Colonic mucosa (tissue), 4 donors: ENCODE measurements around the gene ZNF74. TPM values are rescaled to one million over a fixed set of nuclear protein-coding genes. Genes with fewer than 3 reads are reported as not detected.

Source experiments
- DNase-seq: peaks from one replicate; pipeline ENCODE4 v3.0.0-alpha.2; 2020
- H3K27ac ChIP-seq: fragments of 200-600 bp; one replicate; pipeline ENCODE4 v1.8.0; 2021
- H3K27me3 ChIP-seq: fragments of 200-600 bp; one replicate; pipeline ENCODE4 v1.8.0; 2021
- H3K36me3 ChIP-seq: fragments of 200-600 bp; one replicate; pipeline ENCODE4 v1.8.0; 2021
- H3K4me1 ChIP-seq: fragments of 200-600 bp; one replicate; pipeline ENCODE4 v1.8.0; 2021; ENCODE audit warnings: mild to moderate bottlenecking
- H3K4me3 ChIP-seq: fragments of 200-600 bp; one replicate; pipeline ENCODE4 v1.8.0; 2021
- H3K9ac ChIP-seq, 2 donors: one replicate each; pipeline ENCODE4 v1.7.0; 2013; ENCODE audit warnings: control low read depth in 2 of 2, low read depth in 2 of 2, low read length in 2 of 2
- H3K9me3 ChIP-seq: fragments of 200-600 bp; one replicate; pipeline ENCODE4 v1.8.0; 2021
- CTCF ChIP-seq: fragments of 200-600 bp; IDR thresholded peaks from one replicate; pipeline ENCODE4 v1.8.0; 2022; ENCODE audit warnings: antibody characterized with exemption, mild to moderate bottlenecking
- intact Hi-C: fragments of 100-400 bp; cut with DNase I; formaldehyde crosslinking; loops from one replicate; pipeline ENCODE4 v1.14.1; 2022
- total RNA-seq, 2 donors: library from RNA; stranded (reverse); fragmentation: NEBNext Ultra II Directional in 1 of 2; extraction: Animal tissue kit (Norgen Biotek cat#: 25700) in 1 of 2; gene quantifications; one replicate each; pipeline ENCODE4 v1.2.1, GENCODE V29; 2021
- donor health status: healthy.
- donor health status: DM: no; HTN: no; CAD: no.
- donor health status: DM: no; HTN: no; CAD: no.

The ZNF74 gene
- total RNA-seq, 2 donors from 2014 or later = 6.2 to 7.8 TPM

DNA sequence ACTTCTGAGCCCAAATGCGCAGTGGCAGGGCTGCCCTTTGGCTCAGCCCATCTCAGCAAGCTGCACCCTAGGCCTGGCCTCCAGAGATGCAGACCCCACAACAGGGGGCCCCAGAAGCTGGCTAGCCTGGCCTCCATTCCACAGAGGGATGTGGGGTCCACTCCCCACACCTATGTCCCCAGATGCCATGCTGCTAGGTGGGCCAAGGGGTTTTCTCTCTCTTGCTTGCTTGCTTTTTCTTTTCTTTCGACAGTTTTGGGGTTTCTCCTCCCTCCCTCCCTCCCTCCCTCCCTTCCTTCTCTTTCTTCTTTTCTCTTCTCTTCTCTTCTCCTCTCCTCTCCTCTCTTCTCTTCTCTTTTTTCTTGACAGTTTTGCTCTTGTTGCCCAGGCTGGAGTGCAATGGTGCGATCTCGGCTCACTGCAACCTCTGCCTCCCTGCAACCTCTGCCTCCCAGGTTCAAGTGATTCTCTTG is 34.0 kb downstream of the ZNF74 start:
- Histone ChIP-seq H3K9me3 (no peaks in the 10 kb centered on the region), H3K36me3 (no peaks in the 10 kb centered on the region), H3K9ac (no peak overlapping the region), H3K27me3 (peaks cover 68% of the 10 kb centered on the region), H3K4me3 (no peak overlapping the region), H3K27ac (no peak overlapping the region), H3K4me1 (peaks cover 25% of the 10 kb centered on the region)
- intact Hi-C loops = no loop called here
- no peak for TF ChIP-seq CTCF
- DNase-seq = no peak

- no peak for DNase-seq
- H3K27ac ChIP-seq = no peak overlapping the region
- H3K36me3 ChIP-seq = no peaks in the 10 kb centered on the region
- no peaks in the 10 kb centered on the region for H3K9me3 ChIP-seq
- H3K9ac ChIP-seq = no peak overlapping the region
- intact Hi-C loops = no loop called here
- TF ChIP-seq CTCF = no peak
- peaks cover 73% of the 10 kb centered on the region for H3K27me3 ChIP-seq
- H3K4me3 ChIP-seq = no peak overlapping the region
- H3K4me1 ChIP-seq = peaks cover 25% of the 10 kb centered on the region
These were observed 34.7 kb downstream of the ZNF74 start for GRCh38 chr22:20428496-20429253.

DNA sequence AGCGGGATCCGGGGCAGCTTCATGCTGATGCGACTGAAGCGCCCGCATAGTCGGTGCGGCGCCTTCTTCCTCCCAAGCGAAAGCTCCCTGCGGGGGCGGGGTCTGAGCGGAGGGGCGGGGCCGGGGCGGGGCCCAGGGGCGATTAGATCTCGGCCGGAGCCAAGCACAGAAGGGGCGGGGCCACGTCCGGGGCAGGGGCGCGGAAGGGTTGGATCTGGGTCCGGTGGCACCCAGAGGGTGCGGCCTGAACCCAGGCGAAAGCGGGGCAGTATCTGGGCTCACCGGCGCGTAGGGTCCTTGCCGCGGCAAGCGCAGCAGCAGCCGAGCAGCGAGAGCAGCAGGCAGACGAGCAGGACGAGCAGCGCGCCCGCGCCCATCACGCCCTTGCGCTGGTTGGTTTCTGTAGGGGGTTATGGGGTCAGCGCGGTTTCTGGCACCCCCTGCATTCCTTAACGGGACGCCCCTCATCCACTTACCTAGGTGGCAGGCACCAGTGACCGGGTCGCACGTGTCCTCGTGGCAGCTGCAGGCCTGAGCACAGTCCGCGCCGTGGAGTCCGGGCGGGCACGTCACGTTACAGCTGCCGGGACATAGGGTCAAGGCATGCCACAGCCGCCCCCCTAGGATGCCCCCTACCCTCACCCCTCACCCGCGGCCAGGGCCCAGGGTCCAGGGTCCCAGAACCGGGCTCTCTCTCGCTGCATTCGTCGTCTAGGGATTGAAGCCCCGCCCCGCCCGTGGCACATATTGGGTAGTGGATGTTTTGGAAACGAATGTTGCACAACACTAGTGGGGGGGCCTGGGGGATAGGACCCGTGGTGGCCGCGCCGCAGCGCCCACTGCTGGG is 35.5 kb downstream of the ZNF74 start:
- peak; percentile 91 for DNase-seq
- Histone ChIP-seq H3K9ac (no peak overlapping the region), H3K36me3 (no peaks in the 10 kb centered on the region), H3K27ac (no peak overlapping the region), H3K27me3 (peaks cover 76% of the 10 kb centered on the region), H3K4me3 (peak overlapping the region; percentile 44), H3K9me3 (no peaks in the 10 kb centered on the region), H3K4me1 (peaks cover 25% of the 10 kb centered on the region)
- intact Hi-C loops = loop anchor here (10.0 kb wide), 1 partner anchor 65 kb away; the partner anchor contains the start of gene KLHL22
- TF ChIP-seq CTCF = no peak

DNA sequence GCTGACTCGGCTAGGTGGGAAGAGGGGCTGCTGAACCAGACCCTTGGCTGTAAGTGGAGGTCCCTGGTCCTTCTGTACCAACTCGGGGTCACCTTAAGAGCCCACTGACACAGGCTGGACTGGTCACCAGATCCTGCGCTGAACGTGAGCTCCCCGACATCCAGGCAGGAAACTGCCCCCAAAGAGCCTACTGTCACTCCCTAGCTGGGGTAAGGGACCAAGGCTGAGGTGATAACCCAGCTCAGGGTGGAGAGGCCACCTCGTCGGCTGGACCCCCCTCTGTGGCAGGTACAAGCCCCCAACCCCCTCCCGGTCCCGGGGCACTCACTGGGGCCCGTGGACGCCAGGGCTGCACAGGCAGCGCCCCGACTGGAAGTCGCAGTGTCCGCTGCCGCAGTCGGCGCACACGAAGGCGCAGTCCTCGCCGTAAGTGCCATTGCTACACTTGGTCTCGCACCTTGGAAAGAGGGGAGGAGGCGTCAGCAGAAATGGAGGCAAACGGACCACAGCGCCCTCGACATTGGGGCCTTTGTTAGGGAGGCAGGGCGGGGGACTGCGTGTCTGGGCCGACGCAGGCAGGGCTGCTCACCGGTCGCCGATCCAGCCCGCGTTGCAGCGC is 36.3 kb downstream of the ZNF74 start:
- Histone ChIP-seq H3K9me3 (no peaks in the 10 kb centered on the region), H3K4me3 (peak overlapping the region; percentile 27), H3K27ac (no peak overlapping the region), H3K9ac (no peak overlapping the region), H3K4me1 (peaks cover 25% of the 10 kb centered on the region), H3K36me3 (no peaks in the 10 kb centered on the region), H3K27me3 (peaks cover 78% of the 10 kb centered on the region)
- no peak for DNase-seq
- no peak for TF ChIP-seq CTCF
- intact Hi-C loops = loop anchor here (10.0 kb wide), 1 partner anchor 65 kb away; the partner anchor contains the start of gene KLHL22
